Ascending aorta (tissue), 2 donors: ENCODE results near the gene PCF11. TPM values are rescaled to one million over a fixed set of nuclear protein-coding genes. Genes with fewer than 3 reads are reported as not detected.

Source experiments
- DNase-seq, 2 donors: peaks; one replicate each; pipeline ENCODE4 v3.0.0-alpha.2; 2019; ENCODE audit warnings: low spot score in 2 of 2
- H3K27ac ChIP-seq, 2 donors: fragments of 200-600 bp; sonication (generic); one replicate each; pipeline ENCODE4 v1.5.1; 2016 to 2017; ENCODE audit warnings: mild to moderate bottlenecking in 1 of 2
- H3K27me3 ChIP-seq: fragments of 200-600 bp; sonication (generic); one replicate; pipeline ENCODE4 v1.5.1; 2017
- H3K36me3 ChIP-seq, 2 donors: fragments of 200-600 bp; sonication (generic); one replicate each; pipeline ENCODE4 v1.5.1; 2016
- H3K4me1 ChIP-seq, 2 donors: fragments of 200-600 bp; sonication (generic); one replicate each; pipeline ENCODE4 v1.5.1; 2016 to 2017; ENCODE audit warnings: mild to moderate bottlenecking in 1 of 2
- H3K4me3 ChIP-seq, 2 donors: fragments of 200-600 bp; sonication (generic); one replicate each; pipeline ENCODE4 v1.5.1; 2016 to 2017; ENCODE audit warnings: mild to moderate bottlenecking in 1 of 2
- H3K9me3 ChIP-seq, 2 donors: fragments of 200-600 bp; sonication (generic); one replicate each; pipeline ENCODE4 v1.5.1; 2016
- CTCF ChIP-seq, 3 experiments: fragments of 200-600 bp in 2 of 3; fragments of 450-650 bp in 1 of 3; sonication (generic) in 2 of 3; IDR thresholded peaks; one replicate each; pipeline ENCODE4 v1.5.1; 2016 to 2019; ENCODE audit warnings: antibody characterized with exemption in 3 of 3, mild to moderate bottlenecking in 1 of 3, moderate library complexity in 1 of 3
- intact Hi-C: fragments of 100-400 bp; cut with DNase I; formaldehyde crosslinking; loops from one replicate; pipeline ENCODE4 v1.15.1; 2023
- total RNA-seq: library from RNA; depleted of rRNA; stranded (reverse); fragments of >200 nt; gene quantifications from one replicate; pipeline ENCODE4 v1.1.0, GENCODE V29; 2016

PCF11 gene
- total RNA-seq, 1 donor from 2014 or later = 19.2 TPM

DNA sequence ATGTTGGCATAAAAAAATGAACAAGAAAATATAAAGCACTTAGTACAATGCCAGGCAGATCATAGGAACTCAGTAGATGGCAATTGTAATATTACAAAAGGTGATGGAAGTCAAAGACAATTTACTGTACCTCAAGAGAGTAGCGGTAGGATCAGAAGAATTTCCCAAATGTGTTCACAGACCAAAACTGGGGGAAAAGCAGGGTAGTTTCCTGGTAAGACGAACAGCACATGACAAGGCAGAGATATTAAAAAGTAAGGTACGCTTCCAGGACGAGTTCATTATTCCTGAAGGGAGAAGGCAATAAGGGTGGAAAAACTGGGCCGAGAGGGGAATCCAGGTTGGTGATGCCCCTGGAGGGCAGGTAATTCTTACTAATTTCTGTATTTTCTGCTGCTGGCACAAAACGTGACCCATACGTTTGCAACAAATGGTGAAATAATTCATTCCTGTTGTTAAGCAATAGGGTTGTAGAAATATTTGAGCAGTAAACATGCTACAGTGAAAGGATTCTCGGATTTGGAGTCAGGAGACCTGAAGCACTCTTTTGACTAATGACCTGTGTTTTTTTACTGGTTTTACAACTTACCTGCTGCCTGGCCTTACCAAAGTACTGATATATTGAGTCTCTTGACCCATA, 35.8 kb downstream of the PCF11 start:
- intact Hi-C loops = loop anchor here (1.0 kb wide), 4 partner anchors 35 to 291 kb away; partner anchors contain the start of genes CCDC90B, DDIAS, PCF11 and RAB30
- Histone ChIP-seq H3K36me3 (peaks cover 22 to 36% of the 10 kb centered on the region in 2 donors), H3K9me3 (no peaks in the 10 kb centered on the region), H3K27ac (peak overlapping the region; percentile 86 to 92), H3K4me1 (peaks cover 4 to 23% of the 10 kb centered on the region in 2 donors), H3K4me3 (peak overlapping the region; percentile 73 to 93), H3K27me3 (no peaks in the 10 kb centered on the region)
- DNase-seq = no peak
- TF ChIP-seq CTCF (IDR thresholded peaks at IDR 0.05) = no peak

DNA sequence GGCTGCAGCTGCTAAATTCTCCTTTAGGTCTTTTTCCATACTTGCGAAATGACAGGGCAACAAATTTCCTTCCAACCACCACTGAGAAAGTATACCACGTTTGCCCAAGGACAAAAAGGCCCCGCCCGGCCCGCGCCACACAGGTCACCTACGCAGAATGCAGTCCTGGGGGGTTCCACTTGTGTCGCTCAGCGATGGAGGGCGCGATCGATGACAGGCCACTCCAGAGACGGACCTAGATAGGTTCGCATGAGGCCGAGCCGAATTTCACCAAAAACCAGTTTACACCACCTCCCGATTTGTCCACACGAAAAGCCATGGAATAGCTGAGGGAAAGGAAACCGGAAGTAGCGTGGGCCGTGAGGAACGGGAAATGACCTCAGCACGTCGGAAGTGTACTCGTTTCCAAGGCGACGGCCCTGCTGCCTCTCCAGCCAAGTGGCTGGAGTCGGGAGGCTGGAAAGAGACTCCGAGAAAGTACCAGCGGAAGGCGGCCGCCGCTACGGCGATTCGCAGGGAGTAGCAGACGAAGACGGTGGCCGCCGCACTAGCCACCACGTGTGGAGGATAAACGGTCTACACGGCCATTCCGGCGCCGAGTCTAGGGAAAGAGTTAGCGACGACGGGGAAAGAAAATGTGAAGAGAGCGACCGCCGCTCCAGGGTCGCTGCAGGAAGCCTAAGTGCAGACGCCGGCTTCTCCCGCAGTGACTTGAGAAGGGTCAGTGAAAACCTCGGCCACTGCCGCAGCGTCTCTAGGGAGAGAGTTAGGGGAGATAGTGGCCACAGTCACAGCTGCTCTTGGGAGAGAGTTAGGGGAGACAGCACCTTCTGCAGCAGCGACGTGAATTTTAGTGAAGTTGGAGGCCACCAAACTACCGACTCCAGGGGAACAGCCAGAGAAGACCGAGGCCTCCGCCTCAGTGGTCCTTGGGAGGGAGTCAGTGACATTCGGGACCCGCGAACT, 36.7 kb downstream of the PCF11 start, which contains the start of gene ANKRD42:
Gene ANKRD42, plus strand, starts transcription at position 398 of the 966 bp plus-strand sequence. CDS start 959 bp downstream, outside the sequence.
- intact Hi-C loops = loop anchor here (1.0 kb wide), 4 partner anchors 36 to 292 kb away; partner anchors contain the start of genes CCDC90B, DDIAS, PCF11 and RAB30
- peaks cover 22 to 35% of the 10 kb centered on the region in 2 donors for H3K36me3 ChIP-seq
- DNase-seq = peak; percentile 78 to 97
- peaks cover 4 to 23% of the 10 kb centered on the region in 2 donors for H3K4me1 ChIP-seq
- H3K4me3 ChIP-seq = peak within 1 kb of the TSS; percentile 73 to 93
- no peak for TF ChIP-seq CTCF (IDR thresholded peaks at IDR 0.05)
- peak within 1 kb of the TSS; percentile 86 to 92 for H3K27ac ChIP-seq
- H3K27me3 ChIP-seq = no peaks in the 10 kb centered on the region
- H3K9me3 ChIP-seq = no peaks in the 10 kb centered on the region

DNA sequence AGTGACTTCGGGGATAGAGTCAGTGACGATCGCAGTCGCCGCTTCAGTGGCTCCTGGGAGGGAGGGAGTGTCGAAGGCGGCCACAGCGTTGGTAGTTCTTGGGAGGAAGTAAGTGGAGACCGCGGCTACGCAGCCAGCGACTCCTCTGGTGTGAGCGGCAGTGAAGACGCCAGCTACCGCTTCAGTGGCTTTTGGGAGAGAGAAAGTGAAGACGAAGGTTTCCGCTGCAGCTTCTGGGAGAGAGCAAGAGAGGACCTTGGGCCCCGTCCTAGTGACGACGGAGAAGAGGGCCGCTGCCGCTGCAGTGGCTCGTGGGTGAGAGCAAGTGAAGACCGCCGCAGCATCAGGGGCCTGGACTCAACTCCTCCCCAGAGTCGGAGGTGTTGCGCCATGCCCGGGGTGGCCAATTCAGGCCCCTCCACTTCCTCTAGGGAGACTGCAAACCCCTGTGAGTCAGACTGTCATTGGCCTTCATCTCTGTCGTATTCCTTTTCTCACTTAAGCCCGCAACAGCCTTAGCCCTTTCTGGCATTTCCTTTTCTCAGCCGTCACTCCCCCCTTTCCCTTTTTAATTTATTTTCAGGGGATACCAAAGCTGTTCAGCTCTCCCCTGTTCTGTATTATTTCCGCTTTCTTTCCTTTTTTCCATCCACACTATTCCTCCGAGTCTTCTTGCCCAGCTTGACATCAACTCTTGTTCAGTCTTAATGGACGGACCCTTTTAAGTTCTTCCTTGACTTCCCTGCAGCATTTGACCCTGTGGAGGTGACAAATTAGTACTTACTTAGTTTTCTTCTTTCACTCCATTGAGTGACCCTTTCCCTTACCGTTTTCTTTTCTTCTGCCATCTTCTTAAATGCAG, 37.6 kb downstream of the PCF11 start:
- DNase-seq = peak; percentile 23 to 90
- peak overlapping the region; percentile 73 to 93 for H3K4me3 ChIP-seq
- H3K36me3 ChIP-seq = peaks cover 19 to 30% of the 10 kb centered on the region in 2 donors
- peak overlapping the region; percentile 86 to 92 for H3K27ac ChIP-seq
- no peaks in the 10 kb centered on the region for H3K9me3 ChIP-seq
- no peak for TF ChIP-seq CTCF (IDR thresholded peaks at IDR 0.05)
- H3K27me3 ChIP-seq = no peaks in the 10 kb centered on the region
- intact Hi-C loops = loop anchor here (5.0 kb wide), 1 partner anchor 472 kb away; no protein-coding TSS in a partner anchor
- peaks cover 4 to 23% of the 10 kb centered on the region in 2 donors for H3K4me1 ChIP-seq

GRCh38 chr11:83195143-83195466, 38.2 kb downstream of the PCF11 start:
- H3K4me1 ChIP-seq = peaks cover 4 to 23% of the 10 kb centered on the region in 2 donors

More at GRCh38 chr11:83195143-83195466, 38.2 kb downstream of the PCF11 start:
- no peak for DNase-seq
- no peaks in the 10 kb centered on the region for H3K27me3 ChIP-seq
- no peaks in the 10 kb centered on the region for H3K9me3 ChIP-seq
- peaks cover 13 to 24% of the 10 kb centered on the region in 2 donors for H3K36me3 ChIP-seq
- peak overlapping the region; percentile 73 to 93 for H3K4me3 ChIP-seq
- intact Hi-C loops = loop anchor here (5.0 kb wide), 1 partner anchor 473 kb away; no protein-coding TSS in a partner anchor
- no peak for TF ChIP-seq CTCF (IDR thresholded peaks at IDR 0.05)
- peak overlapping the region; percentile 86 to 92 for H3K27ac ChIP-seq
